ENCODE data around the gene RPL13. TPM values are rescaled to one million over a fixed set of nuclear protein-coding genes. Genes with fewer than 3 reads are reported as not detected.

The RPL13 gene
- total and polyA plus RNA-seq, 10 of the 15 experiments (the other 5 are each of a cell fraction or from before 2014, with no cell fraction given): 386 to 9,428 (median 2,486) TPM

DNA sequence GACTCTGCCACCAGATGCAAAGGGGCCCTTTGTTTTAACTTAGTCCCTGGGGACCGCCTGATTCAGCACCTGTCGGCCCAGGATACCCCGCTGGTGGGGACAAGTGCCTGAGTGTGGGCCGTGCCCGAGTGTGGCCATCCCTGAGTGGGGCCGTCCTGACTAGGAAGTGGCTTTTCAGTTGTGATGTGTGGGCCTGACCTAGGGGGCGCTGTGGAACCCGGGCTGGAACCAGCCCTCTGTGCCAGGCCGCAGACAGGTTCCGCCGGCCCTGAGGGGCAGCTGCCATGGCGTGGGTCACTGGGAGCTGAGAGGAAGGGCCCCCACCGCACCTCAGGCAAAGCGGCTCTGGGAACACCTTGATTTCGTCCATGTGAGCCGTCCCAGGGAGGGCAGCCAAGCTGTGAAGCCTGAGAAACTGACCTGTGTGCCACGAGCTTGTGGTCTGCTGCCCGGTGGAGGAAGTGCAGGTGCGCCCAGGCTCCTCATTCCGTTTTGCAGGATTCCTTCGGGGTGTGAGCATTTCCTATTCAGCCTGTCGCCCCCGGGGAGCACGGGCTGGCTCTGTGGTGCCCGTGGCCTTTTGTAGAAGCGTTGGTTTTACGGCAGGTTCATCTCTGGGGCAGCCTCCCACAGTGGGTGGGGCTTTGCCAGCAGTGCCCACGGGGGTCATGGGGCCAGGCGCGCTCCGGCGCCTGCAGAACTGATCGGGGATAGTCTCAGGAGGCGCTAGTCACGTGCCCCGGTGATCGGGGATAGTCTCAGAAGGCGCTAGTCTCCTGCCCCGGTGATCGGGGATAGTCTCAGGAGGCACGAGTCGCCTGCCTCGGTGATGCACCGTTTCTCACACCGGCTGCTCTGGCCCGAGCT lies 5.3 kb downstream of the RPL13 start (continued):
- TF ChIP-seq E4F1 (IDR thresholded peaks at IDR 0.05; ENCODE audit: borderline replicate concordance, partially characterized antibody): no peak
- no peak for TF ChIP-seq SMC3 (IDR thresholded peaks at IDR 0.05; ENCODE audit: borderline replicate concordance, low read length)
- TF ChIP-seq ELK1 (IDR thresholded peaks at IDR 0.05; ENCODE audit: low read depth, low read length): no peak
- TF ChIP-seq ASH2L (IDR thresholded peaks at IDR 0.05; ENCODE audit: borderline replicate concordance, low read depth): no peak
- TF ChIP-seq KAT2A (conservative IDR thresholded peaks at IDR 0.05; ENCODE audit: control insufficient read depth, low read depth, low read length): no peak
- no peak for TF ChIP-seq ZNF207 (IDR thresholded peaks at IDR 0.05; ENCODE audit: borderline replicate concordance)
- no peak for TF ChIP-seq SMAD5 (IDR thresholded peaks at IDR 0.05; ENCODE audit: low read depth)
- TF ChIP-seq GATAD2B (conservative IDR thresholded peaks at IDR 0.05; ENCODE audit: low read depth): 0 out of 2 replicates have a peak, but pooled peaks have one; percentile 51
- no peak for TF ChIP-seq IRF4 (IDR thresholded peaks at IDR 0.05; ENCODE audit: low read depth, low read length)
- no peak for TF ChIP-seq NFXL1 (IDR thresholded peaks at IDR 0.05; ENCODE audit: borderline replicate concordance)
- peak; percentile 77 for TF ChIP-seq NR2F1 (conservative IDR thresholded peaks at IDR 0.05)
- no peak for TF ChIP-seq MTA2 (IDR thresholded peaks at IDR 0.05; ENCODE audit: low read depth)
- no peak for TF ChIP-seq ZSCAN29 (IDR thresholded peaks at IDR 0.05)
- TF ChIP-seq, protein P1, sequence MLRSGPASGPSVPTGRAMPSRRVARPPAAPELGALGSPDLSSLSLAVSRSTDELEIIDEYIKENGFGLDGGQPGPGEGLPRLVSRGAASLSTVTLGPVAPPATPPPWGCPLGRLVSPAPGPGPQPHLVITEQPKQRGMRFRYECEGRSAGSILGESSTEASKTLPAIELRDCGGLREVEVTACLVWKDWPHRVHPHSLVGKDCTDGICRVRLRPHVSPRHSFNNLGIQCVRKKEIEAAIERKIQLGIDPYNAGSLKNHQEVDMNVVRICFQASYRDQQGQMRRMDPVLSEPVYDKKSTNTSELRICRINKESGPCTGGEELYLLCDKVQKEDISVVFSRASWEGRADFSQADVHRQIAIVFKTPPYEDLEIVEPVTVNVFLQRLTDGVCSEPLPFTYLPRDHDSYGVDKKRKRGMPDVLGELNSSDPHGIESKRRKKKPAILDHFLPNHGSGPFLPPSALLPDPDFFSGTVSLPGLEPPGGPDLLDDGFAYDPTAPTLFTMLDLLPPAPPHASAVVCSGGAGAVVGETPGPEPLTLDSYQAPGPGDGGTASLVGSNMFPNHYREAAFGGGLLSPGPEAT (IDR thresholded peaks at IDR 0.05; ENCODE audit: low read depth): no peak
- no peak for TF ChIP-seq WRNIP1 (IDR thresholded peaks at IDR 0.05; ENCODE audit: borderline replicate concordance, low read depth, low read length)
- TF ChIP-seq NFYA (IDR thresholded peaks at IDR 0.05; ENCODE audit: borderline replicate concordance, low read depth, low read length): no peak
- no peak for TF ChIP-seq ZNF622 (IDR thresholded peaks at IDR 0.05)
- peak in 1 of 2 experiments; percentile 46; a peak in 2 of 4 replicates for TF ChIP-seq IKZF2 (IDR thresholded peaks at IDR 0.05)
- peak; percentile 95 for TF ChIP-seq RAD51 (IDR thresholded peaks at IDR 0.05)
- TF ChIP-seq, protein P2, sequence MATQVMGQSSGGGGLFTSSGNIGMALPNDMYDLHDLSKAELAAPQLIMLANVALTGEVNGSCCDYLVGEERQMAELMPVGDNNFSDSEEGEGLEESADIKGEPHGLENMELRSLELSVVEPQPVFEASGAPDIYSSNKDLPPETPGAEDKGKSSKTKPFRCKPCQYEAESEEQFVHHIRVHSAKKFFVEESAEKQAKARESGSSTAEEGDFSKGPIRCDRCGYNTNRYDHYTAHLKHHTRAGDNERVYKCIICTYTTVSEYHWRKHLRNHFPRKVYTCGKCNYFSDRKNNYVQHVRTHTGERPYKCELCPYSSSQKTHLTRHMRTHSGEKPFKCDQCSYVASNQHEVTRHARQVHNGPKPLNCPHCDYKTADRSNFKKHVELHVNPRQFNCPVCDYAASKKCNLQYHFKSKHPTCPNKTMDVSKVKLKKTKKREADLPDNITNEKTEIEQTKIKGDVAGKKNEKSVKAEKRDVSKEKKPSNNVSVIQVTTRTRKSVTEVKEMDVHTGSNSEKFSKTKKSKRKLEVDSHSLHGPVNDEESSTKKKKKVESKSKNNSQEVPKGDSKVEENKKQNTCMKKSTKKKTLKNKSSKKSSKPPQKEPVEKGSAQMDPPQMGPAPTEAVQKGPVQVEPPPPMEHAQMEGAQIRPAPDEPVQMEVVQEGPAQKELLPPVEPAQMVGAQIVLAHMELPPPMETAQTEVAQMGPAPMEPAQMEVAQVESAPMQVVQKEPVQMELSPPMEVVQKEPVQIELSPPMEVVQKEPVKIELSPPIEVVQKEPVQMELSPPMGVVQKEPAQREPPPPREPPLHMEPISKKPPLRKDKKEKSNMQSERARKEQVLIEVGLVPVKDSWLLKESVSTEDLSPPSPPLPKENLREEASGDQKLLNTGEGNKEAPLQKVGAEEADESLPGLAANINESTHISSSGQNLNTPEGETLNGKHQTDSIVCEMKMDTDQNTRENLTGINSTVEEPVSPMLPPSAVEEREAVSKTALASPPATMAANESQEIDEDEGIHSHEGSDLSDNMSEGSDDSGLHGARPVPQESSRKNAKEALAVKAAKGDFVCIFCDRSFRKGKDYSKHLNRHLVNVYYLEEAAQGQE (IDR thresholded peaks at IDR 0.05; ENCODE audit: low read depth, low read length): no peak
- no peak for TF ChIP-seq ESRRA (IDR thresholded peaks at IDR 0.05; ENCODE audit: low read length)
- no peak for TF ChIP-seq TAF1 (IDR thresholded peaks at IDR 0.05; ENCODE audit: borderline replicate concordance, low read depth, low read length)
